ENCODE data around the gene PRKX. TPM values are rescaled to one million over a fixed set of nuclear protein-coding genes. Genes with fewer than 3 reads are reported as not detected.
A peak's percentile ranks its signal among the peaks of the same experiment; 100 is the strongest.

Gene PRKX
- total RNA-seq = 10 to 100 TPM; 31.6 to 35.4 TPM
- polyA plus RNA-seq (2013, experiment 1 of 2) = 34.8 TPM
- 51.9 TPM for polyA plus RNA-seq (2013, experiment 2 of 2)
- total RNA-seq = 47.9 to 614 (median 118) reads per million in 172 experiments

GRCh38 chrX:3713225-3713936 is at the start of gene PRKX:
TSS of gene PRKX (minus strand) at chrX:3713649. CDS start at chrX:3713253, 396 bp downstream.
- Mint-ChIP-seq H3K27ac (peak within 1 kb of the TSS; percentile 88), H3K36me3 (ENCODE audit: low read depth) (peaks cover 11% of the 10 kb centered on the region), H3K27me3 (no peaks in the 10 kb centered on the region), H3K9me3 (no peaks in the 10 kb centered on the region), H3K4me1 (ENCODE audit: low read depth) (peaks cover 13% of the 10 kb centered on the region), H3K4me3 (peak within 1 kb of the TSS; percentile 99)
- H3K4me1 ChIP-seq (ENCODE audit: insufficient read depth, low read length) = peaks cover 26% of the 10 kb centered on the region
- peak; percentile 32 to 87 (median 68) for DNase-seq
- ATAC-seq (ENCODE audit: poor library complexity) = peak; percentile 88
- H3K27ac ChIP-seq (ENCODE audit: low read depth in 1 of 2, low read length in 2 of 2) = peak within 1 kb of the TSS; percentile 29 to 34
- peak within 1 kb of the TSS; percentile 76 for H3K4me3 ChIP-seq (ENCODE audit: low read length)
- TF ChIP-seq, protein P1, sequence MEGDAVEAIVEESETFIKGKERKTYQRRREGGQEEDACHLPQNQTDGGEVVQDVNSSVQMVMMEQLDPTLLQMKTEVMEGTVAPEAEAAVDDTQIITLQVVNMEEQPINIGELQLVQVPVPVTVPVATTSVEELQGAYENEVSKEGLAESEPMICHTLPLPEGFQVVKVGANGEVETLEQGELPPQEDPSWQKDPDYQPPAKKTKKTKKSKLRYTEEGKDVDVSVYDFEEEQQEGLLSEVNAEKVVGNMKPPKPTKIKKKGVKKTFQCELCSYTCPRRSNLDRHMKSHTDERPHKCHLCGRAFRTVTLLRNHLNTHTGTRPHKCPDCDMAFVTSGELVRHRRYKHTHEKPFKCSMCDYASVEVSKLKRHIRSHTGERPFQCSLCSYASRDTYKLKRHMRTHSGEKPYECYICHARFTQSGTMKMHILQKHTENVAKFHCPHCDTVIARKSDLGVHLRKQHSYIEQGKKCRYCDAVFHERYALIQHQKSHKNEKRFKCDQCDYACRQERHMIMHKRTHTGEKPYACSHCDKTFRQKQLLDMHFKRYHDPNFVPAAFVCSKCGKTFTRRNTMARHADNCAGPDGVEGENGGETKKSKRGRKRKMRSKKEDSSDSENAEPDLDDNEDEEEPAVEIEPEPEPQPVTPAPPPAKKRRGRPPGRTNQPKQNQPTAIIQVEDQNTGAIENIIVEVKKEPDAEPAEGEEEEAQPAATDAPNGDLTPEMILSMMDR (IDR thresholded peaks at IDR 0.05) = no peak
- CTCF ChIA-PET = interaction anchor here (1.0 kb wide), 1 partner anchor 62 kb away, joined by 3 read pairs; no protein-coding TSS in a partner anchor
- H3K27me3 ChIP-seq (ENCODE audit: control insufficient read depth in 1 of 2, insufficient read depth in 2 of 2, low read length in 2 of 2) = no peaks in the 10 kb centered on the region
- intact Hi-C loops (cut with DNase I, micrococcal nuclease) = no loop called here
- no peaks in the 10 kb centered on the region for H3K9me3 ChIP-seq (ENCODE audit: control insufficient read depth in 1 of 2, insufficient read depth in 1 of 2, low read length in 2 of 2)
- no peaks in the 10 kb centered on the region for H3K36me3 ChIP-seq (ENCODE audit: insufficient read depth, low read length)
- POLR2A ChIA-PET = interaction anchor here (0.7 to 1.9 kb wide), 6 partner anchors 13 to 101 kb away, joined by 3 to 15 read pairs (median 4); no protein-coding TSS in a partner anchor

DNA sequence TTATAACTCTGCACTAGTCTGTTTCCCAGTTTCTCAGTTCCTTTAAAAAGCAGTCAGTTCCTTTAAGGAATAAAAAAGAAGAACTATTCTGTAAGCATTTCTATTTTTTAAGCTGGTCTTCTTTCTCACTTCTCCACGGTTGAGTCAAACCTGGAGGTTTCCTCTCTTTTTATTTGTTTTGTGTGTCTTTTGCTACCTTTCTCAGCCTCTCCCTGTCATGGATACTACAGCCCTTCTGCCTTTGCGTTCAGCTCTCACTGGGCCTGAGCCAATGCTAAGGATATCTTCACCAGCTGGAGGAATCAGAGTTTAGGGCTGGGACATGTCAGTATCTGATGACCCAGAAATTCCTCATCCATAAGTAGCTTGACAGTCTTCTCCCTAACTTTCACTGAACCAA is 49.7 kb upstream of the PRKX start:
- Mint-ChIP-seq H3K4me1 (ENCODE audit: low read depth) (no peaks in the 10 kb centered on the region), H3K9me3 (peaks cover 4% of the 10 kb centered on the region), H3K27ac (no peak overlapping the region), H3K36me3 (ENCODE audit: low read depth) (no peaks in the 10 kb centered on the region), H3K27me3 (peaks cover 4% of the 10 kb centered on the region), H3K4me3 (no peak overlapping the region)
- H3K27ac ChIP-seq (ENCODE audit: low read depth in 1 of 2, low read length in 2 of 2) = no peak overlapping the region
- no peaks in the 10 kb centered on the region for H3K9me3 ChIP-seq (ENCODE audit: control insufficient read depth in 1 of 2, insufficient read depth in 1 of 2, low read length in 2 of 2)
- POLR2A ChIA-PET = no interaction called here
- H3K4me1 ChIP-seq (ENCODE audit: insufficient read depth, low read length) = no peaks in the 10 kb centered on the region
- CTCF ChIA-PET = no interaction called here
- ATAC-seq (ENCODE audit: poor library complexity) = no peak
- TF ChIP-seq, protein P1 (IDR thresholded peaks at IDR 0.05) = no peak
- H3K27me3 ChIP-seq (ENCODE audit: control insufficient read depth in 1 of 2, insufficient read depth in 2 of 2, low read length in 2 of 2) = no peaks in the 10 kb centered on the region
- intact Hi-C loops (cut with DNase I, micrococcal nuclease) = no loop called here
- no peak overlapping the region for H3K4me3 ChIP-seq (ENCODE audit: low read length)
- H3K36me3 ChIP-seq (ENCODE audit: insufficient read depth, low read length) = no peaks in the 10 kb centered on the region
- DNase-seq = no peak

GRCh38 chrX:3757510-3758025 is 44.1 kb upstream of the PRKX start:
- Histone ChIP-seq H3K9me3 (ENCODE audit: control insufficient read depth in 1 of 2, insufficient read depth in 1 of 2, low read length in 2 of 2) (no peaks in the 10 kb centered on the region), H3K27me3 (ENCODE audit: control insufficient read depth in 1 of 2, insufficient read depth in 2 of 2, low read length in 2 of 2) (no peaks in the 10 kb centered on the region), H3K4me1 (ENCODE audit: insufficient read depth, low read length) (peaks cover 2% of the 10 kb centered on the region), H3K27ac (ENCODE audit: low read depth in 1 of 2, low read length in 2 of 2) (no peak overlapping the region), H3K4me3 (ENCODE audit: low read length) (no peak overlapping the region), H3K36me3 (ENCODE audit: insufficient read depth, low read length) (no peaks in the 10 kb centered on the region)
- POLR2A ChIA-PET = no interaction called here
- Mint-ChIP-seq H3K36me3 (ENCODE audit: low read depth) (no peaks in the 10 kb centered on the region), H3K27me3 (no peaks in the 10 kb centered on the region), H3K4me3 (no peak overlapping the region), H3K9me3 (no peaks in the 10 kb centered on the region), H3K4me1 (ENCODE audit: low read depth) (no peaks in the 10 kb centered on the region), H3K27ac (no peak overlapping the region)
- TF ChIP-seq, protein P1 (IDR thresholded peaks at IDR 0.05) = no peak
- CTCF ChIA-PET = no interaction called here
- intact Hi-C loops (cut with DNase I, micrococcal nuclease) = no loop called here
- no peak for DNase-seq
- ATAC-seq (ENCODE audit: poor library complexity) = no peak

Data from CD4-positive, alpha-beta T cell (primary cell).